ENCODE data around the gene ATP9B.

ATP9B gene

GRCh38 chr18:79030680-79031079, 38.5 kb upstream of the ATP9B start:
- TF ChIP-seq FOXP2 (optimal IDR thresholded peaks at IDR 0.05; ENCODE audit: borderline replicate concordance, extremely low read depth, extremely low read length, insufficient read depth) (no peak), SIN3A (IDR thresholded peaks at IDR 0.05; ENCODE audit: borderline replicate concordance, insufficient read depth, low read length) (no peak), REST (IDR thresholded peaks at IDR 0.05; ENCODE audit: insufficient read depth in 1 of 2, low read depth in 2 of 2, low read length in 2 of 2) (no peak), POLR2AphosphoS5 (IDR thresholded peaks at IDR 0.05; ENCODE audit: low read depth, low read length) (no peak), TAF1 (IDR thresholded peaks at IDR 0.05; ENCODE audit: borderline replicate concordance, insufficient read depth, low read length) (no peak)

GRCh38 chr18:79042276-79042675, 26.9 kb upstream of the ATP9B start:
- TF ChIP-seq REST (IDR thresholded peaks at IDR 0.05; ENCODE audit: insufficient read depth in 1 of 2, low read depth in 2 of 2, low read length in 2 of 2) (no peak), POLR2AphosphoS5 (IDR thresholded peaks at IDR 0.05; ENCODE audit: low read depth, low read length) (no peak), TAF1 (IDR thresholded peaks at IDR 0.05; ENCODE audit: borderline replicate concordance, insufficient read depth, low read length) (no peak), SIN3A (IDR thresholded peaks at IDR 0.05; ENCODE audit: borderline replicate concordance, insufficient read depth, low read length) (no peak), FOXP2 (optimal IDR thresholded peaks at IDR 0.05; ENCODE audit: borderline replicate concordance, extremely low read depth, extremely low read length, insufficient read depth) (no peak)

- TF ChIP-seq SIN3A (IDR thresholded peaks at IDR 0.05; ENCODE audit: borderline replicate concordance, insufficient read depth, low read length): no peak
- no peak for TF ChIP-seq TAF1 (IDR thresholded peaks at IDR 0.05; ENCODE audit: borderline replicate concordance, insufficient read depth, low read length)
- no peak for TF ChIP-seq POLR2AphosphoS5 (IDR thresholded peaks at IDR 0.05; ENCODE audit: low read depth, low read length)
- no peak for TF ChIP-seq REST (IDR thresholded peaks at IDR 0.05; ENCODE audit: insufficient read depth in 1 of 2, low read depth in 2 of 2, low read length in 2 of 2)
- no peak for TF ChIP-seq FOXP2 (optimal IDR thresholded peaks at IDR 0.05; ENCODE audit: borderline replicate concordance, extremely low read depth, extremely low read length, insufficient read depth)
Measured at GRCh38 chr18:79043288-79043687, 25.9 kb upstream of the ATP9B start.

GRCh38 chr18:79046522-79046921, 22.7 kb upstream of the ATP9B start:
- no peak for TF ChIP-seq TAF1 (IDR thresholded peaks at IDR 0.05; ENCODE audit: borderline replicate concordance, insufficient read depth, low read length)
- TF ChIP-seq FOXP2 (optimal IDR thresholded peaks at IDR 0.05; ENCODE audit: borderline replicate concordance, extremely low read depth, extremely low read length, insufficient read depth): no peak
- no peak for TF ChIP-seq POLR2AphosphoS5 (IDR thresholded peaks at IDR 0.05; ENCODE audit: low read depth, low read length)
- no peak for TF ChIP-seq REST (IDR thresholded peaks at IDR 0.05; ENCODE audit: insufficient read depth in 1 of 2, low read depth in 2 of 2, low read length in 2 of 2)
- no peak for TF ChIP-seq SIN3A (IDR thresholded peaks at IDR 0.05; ENCODE audit: borderline replicate concordance, insufficient read depth, low read length)
